ENCODE results near the gene NOM1. TPM values are rescaled to one million over a fixed set of nuclear protein-coding genes. Genes with fewer than 3 reads are reported as not detected.
A peak's percentile ranks its signal among the peaks of the same experiment; 100 is the strongest.

The NOM1 gene
- polyA plus RNA-seq, 1 of the 3 experiments (the other 2 are of a cell fraction): 18.1 TPM

DNA sequence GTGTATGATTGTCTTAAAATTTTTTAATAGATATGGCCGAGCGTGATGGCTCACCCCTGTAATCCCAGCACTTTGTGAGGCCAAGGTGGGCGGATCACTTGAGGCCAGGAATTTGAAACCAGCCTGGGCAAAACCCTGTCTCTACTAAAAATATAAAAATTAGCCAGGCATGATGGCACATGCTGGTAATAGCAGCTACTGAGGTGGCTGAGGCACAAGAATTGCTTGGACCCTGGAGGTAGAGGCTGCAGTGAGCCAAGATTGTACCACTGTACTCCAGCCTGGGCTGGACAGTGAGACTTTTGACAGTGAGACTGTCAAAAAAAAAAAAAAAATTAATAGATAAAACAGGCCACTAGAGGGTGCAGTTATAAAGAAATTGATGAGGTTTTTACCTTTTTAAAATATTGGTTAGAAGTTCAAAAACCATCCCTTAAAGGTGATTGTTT, 20.5 kb downstream of the NOM1 start:
- H3K27me3 ChIP-seq (ENCODE audit: insufficient read depth): no peaks in the 10 kb centered on the region
- 0 out of 2 replicates have a peak, but pooled peaks cover 4% of the 10 kb centered on the region for H4K20me1 ChIP-seq (ENCODE audit: insufficient read depth)
- no peak overlapping the region for H3K27ac ChIP-seq (ENCODE audit: low read depth in 2 of 2, low read length in 1 of 2)
- H3K36me3 ChIP-seq (replicated peaks in 1 of 2; ENCODE audit: control insufficient read depth in 1 of 2, insufficient read depth in 2 of 2, low read length in 1 of 2): peaks cover 48 to 57% of the 10 kb centered on the region in 2 experiments
- no peaks in the 10 kb centered on the region for H3K9me3 ChIP-seq
- no peak overlapping the region for H3K9ac ChIP-seq
- no peak overlapping the region for H2AFZ ChIP-seq (ENCODE audit: low read depth)
- peaks cover 12% of the 10 kb centered on the region for H3F3A ChIP-seq (replicated peaks; ENCODE audit: insufficient read depth)
- ChIA-PET CTCF (interaction anchor here (0.7 to 11.3 kb wide), 25 partner anchors 9 to 436 kb away, joined by 3 to 120 read pairs (median 4); partner anchors contain the start of gene NOM1), POLR2A (no interaction called here)
- H3K9me2 ChIP-seq: no peaks in the 10 kb centered on the region
- no peak for DNase-seq
- H3K4me3 ChIP-seq (ENCODE audit: low read depth in 2 of 2, low read length in 1 of 2): no peak overlapping the region
- no peaks in the 10 kb centered on the region for H3K4me1 ChIP-seq (ENCODE audit: control insufficient read depth in 1 of 2, insufficient read depth in 2 of 2, low read depth in 1 of 2, low read length in 1 of 2)
- no peak overlapping the region for H3K4me2 ChIP-seq
- 79% methylated on average over 3 of the region's 3 CpGs for WGBS (ENCODE audit: low lambda C conversion rate)
- peaks cover 5% of the 10 kb centered on the region; the same call in 1 of the 2 replicates for H3K79me2 ChIP-seq (ENCODE audit: insufficient read depth)
- TF ChIP-seq, protein P1, sequence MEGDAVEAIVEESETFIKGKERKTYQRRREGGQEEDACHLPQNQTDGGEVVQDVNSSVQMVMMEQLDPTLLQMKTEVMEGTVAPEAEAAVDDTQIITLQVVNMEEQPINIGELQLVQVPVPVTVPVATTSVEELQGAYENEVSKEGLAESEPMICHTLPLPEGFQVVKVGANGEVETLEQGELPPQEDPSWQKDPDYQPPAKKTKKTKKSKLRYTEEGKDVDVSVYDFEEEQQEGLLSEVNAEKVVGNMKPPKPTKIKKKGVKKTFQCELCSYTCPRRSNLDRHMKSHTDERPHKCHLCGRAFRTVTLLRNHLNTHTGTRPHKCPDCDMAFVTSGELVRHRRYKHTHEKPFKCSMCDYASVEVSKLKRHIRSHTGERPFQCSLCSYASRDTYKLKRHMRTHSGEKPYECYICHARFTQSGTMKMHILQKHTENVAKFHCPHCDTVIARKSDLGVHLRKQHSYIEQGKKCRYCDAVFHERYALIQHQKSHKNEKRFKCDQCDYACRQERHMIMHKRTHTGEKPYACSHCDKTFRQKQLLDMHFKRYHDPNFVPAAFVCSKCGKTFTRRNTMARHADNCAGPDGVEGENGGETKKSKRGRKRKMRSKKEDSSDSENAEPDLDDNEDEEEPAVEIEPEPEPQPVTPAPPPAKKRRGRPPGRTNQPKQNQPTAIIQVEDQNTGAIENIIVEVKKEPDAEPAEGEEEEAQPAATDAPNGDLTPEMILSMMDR (IDR thresholded peaks at IDR 0.05): peak; percentile 74
- TF ChIP-seq YY1 (IDR thresholded peaks at IDR 0.05; ENCODE audit: low read depth): no peak
- peak; percentile 56 for TF ChIP-seq RAD21 (IDR thresholded peaks at IDR 0.05; ENCODE audit: low read length)

- Histone ChIP-seq H4K20me1 (ENCODE audit: insufficient read depth) (0 out of 2 replicates have a peak, but pooled peaks cover 2% of the 10 kb centered on the region), H3K9me3 (no peaks in the 10 kb centered on the region), H3F3A (replicated peaks; ENCODE audit: insufficient read depth) (peaks cover 6% of the 10 kb centered on the region), H3K36me3 (replicated peaks in 1 of 2; ENCODE audit: control insufficient read depth in 1 of 2, insufficient read depth in 2 of 2, low read length in 1 of 2) (peaks cover 16 to 18% of the 10 kb centered on the region in 2 experiments), H3K27ac (ENCODE audit: low read depth in 2 of 2, low read length in 1 of 2) (no peak overlapping the region), H3K27me3 (ENCODE audit: insufficient read depth) (no peaks in the 10 kb centered on the region), H3K4me1 (ENCODE audit: control insufficient read depth in 1 of 2, insufficient read depth in 2 of 2, low read depth in 1 of 2, low read length in 1 of 2) (no peaks in the 10 kb centered on the region), H3K4me3 (ENCODE audit: low read depth in 2 of 2, low read length in 1 of 2) (no peak overlapping the region), H3K9ac (no peak overlapping the region), H2AFZ (ENCODE audit: low read depth) (no peak overlapping the region), H3K4me2 (no peak overlapping the region), H3K79me2 (ENCODE audit: insufficient read depth) (peaks cover under 1% of the 10 kb centered on the region; the same call in 1 of the 2 replicates), H3K9me2 (no peaks in the 10 kb centered on the region)
- no peak for DNase-seq
- 89% methylated on average over 4 of the region's 5 CpGs for WGBS (ENCODE audit: low lambda C conversion rate)
- no peak for TF ChIP-seq MEF2A (IDR thresholded peaks at IDR 0.05; ENCODE audit: borderline replicate concordance, low read depth)
- no peak for TF ChIP-seq EP300 (IDR thresholded peaks at IDR 0.05; ENCODE audit: borderline replicate concordance in 1 of 2, low read depth in 1 of 2, low read length in 1 of 2)
- TF ChIP-seq GATA2 (CRISPR knock-in tag; IDR thresholded peaks at IDR 0.05): no peak
- TF ChIP-seq SMC3 (IDR thresholded peaks at IDR 0.05; ENCODE audit: low read depth, low read length): no peak
- TF ChIP-seq, protein P2, sequence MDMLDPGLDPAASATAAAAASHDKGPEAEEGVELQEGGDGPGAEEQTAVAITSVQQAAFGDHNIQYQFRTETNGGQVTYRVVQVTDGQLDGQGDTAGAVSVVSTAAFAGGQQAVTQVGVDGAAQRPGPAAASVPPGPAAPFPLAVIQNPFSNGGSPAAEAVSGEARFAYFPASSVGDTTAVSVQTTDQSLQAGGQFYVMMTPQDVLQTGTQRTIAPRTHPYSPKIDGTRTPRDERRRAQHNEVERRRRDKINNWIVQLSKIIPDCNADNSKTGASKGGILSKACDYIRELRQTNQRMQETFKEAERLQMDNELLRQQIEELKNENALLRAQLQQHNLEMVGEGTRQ (IDR thresholded peaks at IDR 0.05; ENCODE audit: borderline replicate concordance, low read depth, low read length): no peak
- TF ChIP-seq FOXJ3 (CRISPR knock-in tag; IDR thresholded peaks at IDR 0.05): no peak
- no peak for TF ChIP-seq TCF12 (IDR thresholded peaks at IDR 0.05)
- no peak for TF ChIP-seq EZH2phosphoT487 (IDR thresholded peaks at IDR 0.05; ENCODE audit: borderline replicate concordance, low read depth)
- TF ChIP-seq REST (IDR thresholded peaks at IDR 0.05; ENCODE audit: low read depth, low read length): no peak
- no peak for TF ChIP-seq TAF1 (IDR thresholded peaks at IDR 0.05; ENCODE audit: borderline replicate concordance, low read depth, low read length)
- no peak for TF ChIP-seq ELF1 (IDR thresholded peaks at IDR 0.05)
- TF ChIP-seq MXI1 (IDR thresholded peaks at IDR 0.05; ENCODE audit: low read depth, low read length): no peak
- CTCF ChIA-PET: interaction anchor here (1.0 to 1.9 kb wide), 2 partner anchors 25 to 274 kb away, joined by 4 to 5 read pairs; no protein-coding TSS in a partner anchor
- POLR2A ChIA-PET: no interaction called here
Measured at GRCh38 chr7:156975620-156976019, 26.1 kb downstream of the NOM1 start.
